ENCODE data around the gene HCRT.
"Not testable (repeated sequence)": the region's sequence is repeated elsewhere in the genome, so short reads cannot be mapped to it uniquely, and the experiment has no call there.

The HCRT gene

GRCh38 chr17:42140690-42141089, 44.6 kb downstream of the HCRT start:
- H3K27me3 Mint-ChIP-seq, H3K9me3 Mint-ChIP-seq, H3K4me3 Mint-ChIP-seq, H3K27ac Mint-ChIP-seq: not testable (repeated sequence)
- peaks cover 10% of the 10 kb centered on the region for H3K36me3 Mint-ChIP-seq
- peaks cover 54% of the 10 kb centered on the region for H3K4me1 Mint-ChIP-seq

GRCh38 chr17:42138749-42139492, 46.3 kb downstream of the HCRT start:
- H3K27me3 Mint-ChIP-seq = no peaks in the 10 kb centered on the region
- no peak overlapping the region for H3K27ac Mint-ChIP-seq
- H3K4me3 Mint-ChIP-seq = no peak overlapping the region
- H3K36me3 Mint-ChIP-seq = peaks cover 11% of the 10 kb centered on the region
- H3K4me1 Mint-ChIP-seq = peaks cover 68% of the 10 kb centered on the region
- no peaks in the 10 kb centered on the region for H3K9me3 Mint-ChIP-seq

GRCh38 chr17:42136654-42137051, 48.6 kb downstream of the HCRT start:
- peak overlapping the region; percentile 55 for H3K27ac Mint-ChIP-seq
- peaks cover 76% of the 10 kb centered on the region for H3K4me1 Mint-ChIP-seq
- H3K4me3 Mint-ChIP-seq = no peak overlapping the region
- H3K27me3 Mint-ChIP-seq = no peaks in the 10 kb centered on the region
- H3K9me3 Mint-ChIP-seq = no peaks in the 10 kb centered on the region
- peaks cover 9% of the 10 kb centered on the region for H3K36me3 Mint-ChIP-seq

- H3K9me3 Mint-ChIP-seq = no peaks in the 10 kb centered on the region
- peaks cover 74% of the 10 kb centered on the region for H3K4me1 Mint-ChIP-seq
- peaks cover 8% of the 10 kb centered on the region for H3K36me3 Mint-ChIP-seq
- H3K4me3 Mint-ChIP-seq = peak overlapping the region; percentile 54
- H3K27me3 Mint-ChIP-seq = no peaks in the 10 kb centered on the region
- peak overlapping the region; percentile 55 for H3K27ac Mint-ChIP-seq
These were observed 49.3 kb downstream of the HCRT start for GRCh38 chr17:42135664-42136653.

- Mint-ChIP-seq H3K4me1 (peaks cover 76% of the 10 kb centered on the region), H3K36me3 (peaks cover 7% of the 10 kb centered on the region), H3K27ac (no peak overlapping the region), H3K4me3 (no peak overlapping the region), H3K9me3 (no peaks in the 10 kb centered on the region), H3K27me3 (no peaks in the 10 kb centered on the region)
These were observed 50.1 kb downstream of the HCRT start for GRCh38 chr17:42135151-42135550.
